HEK293 (cell line): ENCODE measurements around the gene ZNF436.

ENCODE experiments used
- CTCF ChIA-PET: fragments of 350-600 bp; formaldehyde crosslinking; extraction: SDS; loops from one replicate; lab custom pipeline; 2021; ENCODE audit warnings: antibody characterized with exemption; lab: Yijun Ruan, JAX
- POLR2A ChIA-PET: fragments of 300-600 bp; formaldehyde crosslinking; extraction: SDS; loops from one replicate; lab custom pipeline; 2020; ENCODE audit warnings: antibody characterized with exemption, inconsistent platforms; lab: Yijun Ruan, JAX
- H3K27ac ChIP-seq: fragments of 200-500 bp; sonication (Bioruptor generic); 2 replicates; pipeline ENCODE4 v1.5.1; 2014; ENCODE audit warnings: low read depth, low read length, control low read depth, inconsistent platforms; ENCODE audit errors: extremely low read depth
- H3K36me3 ChIP-seq, 2 experiments: fragments of 200-500 bp in 1 of 2; sonication (Bioruptor generic) in 1 of 2; 1 replicate in 1 of 2; 2 replicates in 1 of 2; pipeline ENCODE4 v1.5.1; 2014 to 2017; ENCODE audit warnings: inconsistent platforms in 2 of 2, low read length in 2 of 2; ENCODE audit not compliant: control insufficient read depth in 2 of 2, insufficient read depth in 1 of 2
- H3K4me1 ChIP-seq: fragments of 200-500 bp; sonication (Bioruptor generic); 2 replicates; pipeline ENCODE4 v1.5.1; 2014; ENCODE audit warnings: mild to moderate bottlenecking, low read length, inconsistent platforms; ENCODE audit not compliant: control insufficient read depth, insufficient read depth
- H3K4me3 ChIP-seq: 2 replicates; pipeline ENCODE4 v1.5.1; 2011; ENCODE audit warnings: low read depth, mild to moderate bottlenecking, control low read depth, low read length, moderate library complexity
- H3K9me3 ChIP-seq: fragments of 200-500 bp; sonication (Bioruptor generic); 2 replicates; pipeline ENCODE4 v1.5.1; 2014; ENCODE audit warnings: low read depth, low read length, inconsistent platforms; ENCODE audit not compliant: control insufficient read depth, insufficient read depth
- EGR2 ChIP-seq: fragments of 450-650 bp; formaldehyde crosslinking; IDR thresholded peaks from 2 replicates; pipeline ENCODE4 v1.5.1; 2016; ENCODE audit warnings: low read depth, missing biosample characterization, missing genetic modification characterization
- GLIS1 ChIP-seq: fragments of 450-650 bp; formaldehyde crosslinking; IDR thresholded peaks from 2 replicates; pipeline ENCODE4 v1.5.1; 2016; ENCODE audit warnings: missing biosample characterization, missing genetic modification characterization
- KLF9 ChIP-seq: fragments of 450-650 bp; formaldehyde crosslinking; IDR thresholded peaks from 2 replicates; pipeline ENCODE4 v1.5.1; 2016; ENCODE audit warnings: missing biosample characterization, missing genetic modification characterization, low read depth
- MYNN ChIP-seq: fragments of 450-650 bp; formaldehyde crosslinking; IDR thresholded peaks from 2 replicates; pipeline ENCODE4 v1.5.1; 2016; ENCODE audit warnings: missing biosample characterization, missing genetic modification characterization, borderline replicate concordance
- MZF1 ChIP-seq: fragments of 450-650 bp; formaldehyde crosslinking; IDR thresholded peaks from 2 replicates; pipeline ENCODE4 v1.5.1; 2017; ENCODE audit warnings: missing biosample characterization, missing genetic modification characterization, borderline replicate concordance
- OSR2 ChIP-seq: fragments of 450-650 bp; formaldehyde crosslinking; IDR thresholded peaks from 2 replicates; pipeline ENCODE4 v1.5.1; 2016; ENCODE audit warnings: missing biosample characterization, missing genetic modification characterization
- SCRT2 ChIP-seq: fragments of 450-650 bp; formaldehyde crosslinking; IDR thresholded peaks from 2 replicates; pipeline ENCODE4 v1.5.1; 2016; ENCODE audit warnings: missing biosample characterization, missing genetic modification characterization
- YY1 ChIP-seq: fragments of 450-650 bp; formaldehyde crosslinking; IDR thresholded peaks from 2 replicates; pipeline ENCODE4 v1.5.1; 2018; ENCODE audit warnings: missing biosample characterization, missing genetic modification characterization
- ZBTB17 ChIP-seq: fragments of 450-650 bp; formaldehyde crosslinking; IDR thresholded peaks from 2 replicates; pipeline ENCODE4 v1.5.1; 2016; ENCODE audit warnings: missing biosample characterization, missing genetic modification characterization
- ZBTB20 ChIP-seq: fragments of 450-650 bp; formaldehyde crosslinking; IDR thresholded peaks from 2 replicates; pipeline ENCODE4 v1.5.1; 2016; ENCODE audit warnings: missing biosample characterization, missing genetic modification characterization
- ZBTB48 ChIP-seq: fragments of 450-650 bp; formaldehyde crosslinking; IDR thresholded peaks from 2 replicates; pipeline ENCODE4 v1.5.1; 2016; ENCODE audit warnings: missing biosample characterization, missing genetic modification characterization
- ZIC2 ChIP-seq: fragments of 450-650 bp; formaldehyde crosslinking; IDR thresholded peaks from 2 replicates; pipeline ENCODE4 v1.5.1; 2016; ENCODE audit warnings: missing biosample characterization, missing genetic modification characterization
- ZNF114 ChIP-seq: fragments of 450-650 bp; formaldehyde crosslinking; IDR thresholded peaks from 2 replicates; pipeline ENCODE4 v1.5.0; 2017; ENCODE audit warnings: missing biosample characterization, missing genetic modification characterization
- ZNF121 ChIP-seq: fragments of 450-650 bp; formaldehyde crosslinking; IDR thresholded peaks from 2 replicates; pipeline ENCODE4 v1.5.1; 2016; ENCODE audit warnings: missing biosample characterization, missing genetic modification characterization
- ZNF138 ChIP-seq: fragments of 450-650 bp; formaldehyde crosslinking; IDR thresholded peaks from 2 replicates; pipeline ENCODE4 v1.5.1; 2016; ENCODE audit warnings: missing biosample characterization, missing genetic modification characterization, borderline replicate concordance
- ZNF157 ChIP-seq: fragments of 450-650 bp; formaldehyde crosslinking; IDR thresholded peaks from 2 replicates; pipeline ENCODE4 v1.5.1; 2016; ENCODE audit warnings: missing biosample characterization, missing genetic modification characterization
- ZNF174 ChIP-seq: fragments of 450-650 bp; formaldehyde crosslinking; IDR thresholded peaks from 2 replicates; pipeline ENCODE4 v1.5.0; 2017; ENCODE audit warnings: missing biosample characterization, mild to moderate bottlenecking, missing genetic modification characterization
- ZNF266 ChIP-seq: fragments of 450-650 bp; formaldehyde crosslinking; IDR thresholded peaks from 2 replicates; pipeline ENCODE4 v1.5.1; 2016; ENCODE audit warnings: missing biosample characterization, missing genetic modification characterization, low read depth
- ZNF335 ChIP-seq: fragments of 450-650 bp; formaldehyde crosslinking; conservative IDR thresholded peaks from 2 replicates; pipeline ENCODE4 v1.5.1; 2016; ENCODE audit warnings: missing biosample characterization, missing genetic modification characterization
- ZNF350 ChIP-seq: fragments of 450-650 bp; formaldehyde crosslinking; IDR thresholded peaks from 2 replicates; pipeline ENCODE4 v1.5.0; 2017; ENCODE audit warnings: missing biosample characterization, mild to moderate bottlenecking, missing genetic modification characterization
- ZNF366 ChIP-seq: fragments of 450-650 bp; formaldehyde crosslinking; conservative IDR thresholded peaks from 2 replicates; pipeline ENCODE4 v1.5.1; 2016; ENCODE audit warnings: missing biosample characterization, missing genetic modification characterization
- ZNF404 ChIP-seq: fragments of 450-650 bp; formaldehyde crosslinking; IDR thresholded peaks from 2 replicates; pipeline ENCODE4 v1.5.1; 2017; ENCODE audit warnings: missing biosample characterization, missing genetic modification characterization
- ZNF433 ChIP-seq: fragments of 450-650 bp; formaldehyde crosslinking; IDR thresholded peaks from 2 replicates; pipeline ENCODE4 v1.5.1; 2016; ENCODE audit warnings: missing biosample characterization, missing genetic modification characterization, low read depth
- ZNF501 ChIP-seq: fragments of 450-650 bp; formaldehyde crosslinking; IDR thresholded peaks from 2 replicates; pipeline ENCODE4 v1.5.1; 2016; ENCODE audit warnings: missing biosample characterization, missing genetic modification characterization
- ZNF560 ChIP-seq: fragments of 450-650 bp; formaldehyde crosslinking; IDR thresholded peaks from 2 replicates; pipeline ENCODE4 v1.5.1; 2017; ENCODE audit warnings: missing biosample characterization, missing genetic modification characterization, borderline replicate concordance
- ZNF596 ChIP-seq: fragments of 450-650 bp; IDR thresholded peaks from 2 replicates; pipeline ENCODE4 v1.5.0; 2018; ENCODE audit warnings: missing biosample characterization, mild to moderate bottlenecking, missing genetic modification characterization, moderate library complexity
- ZNF623 ChIP-seq: fragments of 450-650 bp; formaldehyde crosslinking; IDR thresholded peaks from 2 replicates; pipeline ENCODE4 v1.5.1; 2016; ENCODE audit warnings: missing biosample characterization, missing genetic modification characterization
- ZNF658 ChIP-seq: fragments of 450-650 bp; formaldehyde crosslinking; IDR thresholded peaks from 2 replicates; pipeline ENCODE4; 2016; ENCODE audit warnings: missing biosample characterization, missing genetic modification characterization
- ZNF768 ChIP-seq: fragments of 450-650 bp; formaldehyde crosslinking; IDR thresholded peaks from 2 replicates; pipeline ENCODE4 v1.5.1; 2018; ENCODE audit warnings: missing biosample characterization, mild to moderate bottlenecking, missing genetic modification characterization
- ZNF791 ChIP-seq: fragments of 450-650 bp; formaldehyde crosslinking; IDR thresholded peaks from 2 replicates; pipeline ENCODE4 v1.5.1; 2016; ENCODE audit warnings: missing biosample characterization, missing genetic modification characterization
- TF ChIP-seq, protein P1 (sequence below): fragments of 450-650 bp; formaldehyde crosslinking; IDR thresholded peaks from 2 replicates; pipeline ENCODE4; 2016; ENCODE audit warnings: missing biosample characterization, missing genetic modification characterization
- TF ChIP-seq, protein P2 (sequence below): fragments of 450-650 bp; formaldehyde crosslinking; IDR thresholded peaks from 2 replicates; pipeline ENCODE4 v1.5.1; 2016; ENCODE audit warnings: missing biosample characterization, missing genetic modification characterization
- TF ChIP-seq, protein P3 (sequence below): fragments of 450-650 bp; formaldehyde crosslinking; IDR thresholded peaks from 2 replicates; pipeline ENCODE4 v1.5.1; 2016; ENCODE audit warnings: missing biosample characterization, missing genetic modification characterization
- TF ChIP-seq, protein P4 (sequence below): fragments of 450-650 bp; IDR thresholded peaks from 2 replicates; pipeline ENCODE4 v1.5.1; 2018; ENCODE audit warnings: missing biosample characterization, mild to moderate bottlenecking, missing genetic modification characterization

The ZNF436 gene

DNA sequence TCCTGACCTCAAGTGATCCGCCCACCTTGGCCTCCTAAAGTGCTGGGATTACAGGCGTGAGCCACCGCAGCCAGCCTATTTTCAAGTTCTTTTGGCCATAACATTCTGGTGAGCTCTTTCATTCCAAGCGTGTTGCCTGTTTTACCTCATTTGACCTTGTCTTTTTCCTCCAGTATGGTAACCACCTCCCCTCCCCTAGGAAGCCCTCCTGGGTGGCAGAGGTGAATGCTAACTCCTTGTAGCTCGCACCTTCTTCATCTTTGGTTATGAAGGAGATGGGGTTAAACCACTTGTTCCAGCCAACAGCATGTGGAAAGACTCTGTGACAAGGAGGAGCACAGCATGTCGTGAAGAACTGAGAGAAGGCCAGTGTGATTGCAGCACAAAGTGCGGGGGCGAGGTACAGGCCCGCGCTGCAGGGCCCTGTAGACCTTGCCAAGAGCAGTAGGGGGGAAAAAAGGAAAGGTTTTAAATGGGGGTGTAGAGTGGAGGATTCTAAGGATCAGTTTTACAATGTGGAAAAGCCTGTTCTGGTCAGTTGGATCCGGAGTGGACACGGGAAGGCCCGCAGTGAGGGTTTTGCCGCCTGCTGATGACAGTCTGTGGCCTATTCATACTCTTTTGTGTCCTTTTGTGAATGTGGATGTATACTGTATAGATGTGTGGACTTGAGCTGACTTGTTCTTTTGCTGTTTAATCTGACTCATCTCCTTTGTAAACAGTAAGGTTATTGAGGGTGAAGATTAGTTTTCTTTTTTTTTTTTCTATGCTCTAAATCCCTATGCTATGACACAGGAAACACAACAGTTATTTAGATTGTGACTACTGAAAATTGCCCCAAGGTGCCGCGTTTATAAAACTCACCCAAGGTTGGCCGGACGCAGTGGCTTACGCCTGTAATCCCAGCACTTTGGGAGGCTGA lies 7.5 kb upstream of the ZNF436 start:
- Histone ChIP-seq H3K4me1 (0 out of 2 replicates have a peak, but pooled peaks cover 2% of the 10 kb centered on the region), H3K27ac (peak overlapping the region; percentile 70), H3K9me3 (no peaks in the 10 kb centered on the region), H3K4me3 (no peak overlapping the region), H3K36me3 (peaks cover 0 to under 1% of the 10 kb centered on the region in 2 experiments; a peak in 1 of 3 replicates)
- ChIA-PET CTCF (interaction anchor here (0.6 to 1.6 kb wide), 4 partner anchors 26 to 162 kb away, joined by 3 to 4 read pairs (median 4); no protein-coding TSS in a partner anchor), POLR2A (interaction anchor here (0.7 to 1.9 kb wide), 3 partner anchors 9 to 63 kb away, joined by 3 to 12 read pairs (median 4); partner anchors contain the start of gene HNRNPR)
- TF ChIP-seq ZBTB20 (tag by site-specific recombination): no peak; the same call in 1 of the 2 replicates
- TF ChIP-seq, protein P1, sequence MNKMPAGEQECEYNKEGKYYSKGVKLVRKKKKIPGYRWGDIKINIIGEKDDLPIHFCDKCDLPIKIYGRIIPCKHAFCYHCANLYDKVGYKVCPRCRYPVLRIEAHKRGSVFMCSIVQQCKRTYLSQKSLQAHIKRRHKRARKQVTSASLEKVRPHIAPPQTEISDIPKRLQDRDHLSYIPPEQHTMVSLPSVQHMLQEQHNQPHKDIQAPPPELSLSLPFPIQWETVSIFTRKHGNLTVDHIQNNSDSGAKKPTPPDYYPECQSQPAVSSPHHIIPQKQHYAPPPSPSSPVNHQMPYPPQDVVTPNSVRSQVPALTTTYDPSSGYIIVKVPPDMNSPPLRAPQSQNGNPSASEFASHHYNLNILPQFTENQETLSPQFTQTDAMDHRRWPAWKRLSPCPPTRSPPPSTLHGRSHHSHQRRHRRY (tag by site-specific recombination): no peak
- no peak for TF ChIP-seq ZNF791 (tag by site-specific recombination)
- TF ChIP-seq OSR2: peak; percentile 35; the same call in 1 of the 2 replicates
- no peak for TF ChIP-seq ZNF266 (tag by site-specific recombination)
- TF ChIP-seq EGR2 (tag by site-specific recombination): peak; percentile 61
- no peak for TF ChIP-seq MZF1 (tag by site-specific recombination)
- no peak for TF ChIP-seq ZNF560 (tag by site-specific recombination)
- no peak for TF ChIP-seq YY1
- TF ChIP-seq ZNF404 (tag by site-specific recombination): no peak
- no peak for TF ChIP-seq ZNF433
- no peak for TF ChIP-seq ZNF138 (tag by site-specific recombination)
- no peak for TF ChIP-seq ZNF174 (tag by site-specific recombination)
- peak; percentile 81 for TF ChIP-seq ZBTB17 (tag by site-specific recombination)
- TF ChIP-seq ZNF114 (tag by site-specific recombination): no peak
- TF ChIP-seq ZNF121: peak; percentile 51; the same call in 1 of the 2 replicates
- peak; percentile 96 for TF ChIP-seq ZIC2 (tag by site-specific recombination)
- TF ChIP-seq ZNF350 (tag by site-specific recombination): no peak
- no peak for TF ChIP-seq ZNF623 (tag by site-specific recombination)
- TF ChIP-seq, protein P2, sequence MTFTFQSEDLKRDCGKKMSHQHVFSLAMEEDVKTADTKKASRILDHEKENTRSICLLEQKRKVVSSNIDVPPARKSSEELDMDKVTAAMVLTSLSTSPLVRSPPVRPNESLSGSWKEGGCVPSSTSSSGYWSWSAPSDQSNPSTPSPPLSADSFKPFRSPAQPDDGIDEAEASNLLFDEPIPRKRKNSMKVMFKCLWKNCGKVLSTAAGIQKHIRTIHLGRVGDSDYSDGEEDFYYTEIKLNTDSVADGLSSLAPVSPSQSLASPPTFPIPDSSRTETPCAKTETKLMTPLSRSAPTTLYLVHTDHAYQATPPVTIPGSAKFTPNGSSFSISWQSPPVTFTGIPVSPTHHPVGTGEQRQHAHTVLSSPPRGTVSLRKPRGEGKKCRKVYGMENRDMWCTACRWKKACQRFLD: no peak
- no peak for TF ChIP-seq ZNF335
- TF ChIP-seq ZNF596 (tag by site-specific recombination): no peak
- TF ChIP-seq, protein P3, sequence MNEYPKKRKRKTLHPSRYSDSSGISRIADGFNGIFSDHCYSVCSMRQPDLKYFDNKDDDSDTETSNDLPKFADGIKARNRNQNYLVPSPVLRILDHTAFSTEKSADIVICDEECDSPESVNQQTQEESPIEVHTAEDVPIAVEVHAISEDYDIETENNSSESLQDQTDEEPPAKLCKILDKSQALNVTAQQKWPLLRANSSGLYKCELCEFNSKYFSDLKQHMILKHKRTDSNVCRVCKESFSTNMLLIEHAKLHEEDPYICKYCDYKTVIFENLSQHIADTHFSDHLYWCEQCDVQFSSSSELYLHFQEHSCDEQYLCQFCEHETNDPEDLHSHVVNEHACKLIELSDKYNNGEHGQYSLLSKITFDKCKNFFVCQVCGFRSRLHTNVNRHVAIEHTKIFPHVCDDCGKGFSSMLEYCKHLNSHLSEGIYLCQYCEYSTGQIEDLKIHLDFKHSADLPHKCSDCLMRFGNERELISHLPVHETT (tag by site-specific recombination): peak; percentile 59
- no peak for TF ChIP-seq KLF9 (tag by site-specific recombination)
- TF ChIP-seq, protein P4, sequence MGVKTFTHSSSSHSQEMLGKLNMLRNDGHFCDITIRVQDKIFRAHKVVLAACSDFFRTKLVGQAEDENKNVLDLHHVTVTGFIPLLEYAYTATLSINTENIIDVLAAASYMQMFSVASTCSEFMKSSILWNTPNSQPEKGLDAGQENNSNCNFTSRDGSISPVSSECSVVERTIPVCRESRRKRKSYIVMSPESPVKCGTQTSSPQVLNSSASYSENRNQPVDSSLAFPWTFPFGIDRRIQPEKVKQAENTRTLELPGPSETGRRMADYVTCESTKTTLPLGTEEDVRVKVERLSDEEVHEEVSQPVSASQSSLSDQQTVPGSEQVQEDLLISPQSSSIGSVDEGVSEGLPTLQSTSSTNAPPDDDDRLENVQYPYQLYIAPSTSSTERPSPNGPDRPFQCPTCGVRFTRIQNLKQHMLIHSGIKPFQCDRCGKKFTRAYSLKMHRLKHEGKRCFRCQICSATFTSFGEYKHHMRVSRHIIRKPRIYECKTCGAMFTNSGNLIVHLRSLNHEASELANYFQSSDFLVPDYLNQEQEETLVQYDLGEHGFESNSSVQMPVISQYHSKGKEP (tag by site-specific recombination): no peak
- TF ChIP-seq ZNF366 (tag by site-specific recombination): peak; percentile 29
- no peak for TF ChIP-seq ZNF768 (tag by site-specific recombination)
- no peak for TF ChIP-seq ZNF157 (tag by site-specific recombination)
- peak; percentile 75 for TF ChIP-seq SCRT2 (tag by site-specific recombination)
- TF ChIP-seq ZNF658: no peak
- no peak for TF ChIP-seq ZBTB48 (tag by site-specific recombination)
- peak; percentile 62; the same call in 1 of the 2 replicates for TF ChIP-seq GLIS1 (tag by site-specific recombination)
- 0 out of 2 replicates have a peak, but pooled peaks have one; percentile 45 for TF ChIP-seq ZNF501 (tag by site-specific recombination)
- TF ChIP-seq MYNN (tag by site-specific recombination): no peak
